OCI-LY1 (cell line): ENCODE data around the gene PRSS3.

ENCODE experiments used
- EZH2 ChIP-seq: fragments of 200-600 bp; sonication (generic), shearing (Covaris generic); IDR thresholded peaks from 2 replicates; pipeline ENCODE4 v1.8.0; 2017; ENCODE audit warnings: borderline replicate concordance, mixed run types, mild to moderate bottlenecking, antibody characterized with exemption, low read length, moderate library complexity, mixed read lengths
- TF ChIP-seq, protein P1 (sequence below): fragments of 200-600 bp; sonication (generic), shearing (Covaris generic); IDR thresholded peaks from 2 replicates; pipeline ENCODE4 v1.5.1; 2017; ENCODE audit warnings: mild to moderate bottlenecking, antibody characterized with exemption, low read length, moderate library complexity, mixed read lengths

- TF ChIP-seq, protein P1, sequence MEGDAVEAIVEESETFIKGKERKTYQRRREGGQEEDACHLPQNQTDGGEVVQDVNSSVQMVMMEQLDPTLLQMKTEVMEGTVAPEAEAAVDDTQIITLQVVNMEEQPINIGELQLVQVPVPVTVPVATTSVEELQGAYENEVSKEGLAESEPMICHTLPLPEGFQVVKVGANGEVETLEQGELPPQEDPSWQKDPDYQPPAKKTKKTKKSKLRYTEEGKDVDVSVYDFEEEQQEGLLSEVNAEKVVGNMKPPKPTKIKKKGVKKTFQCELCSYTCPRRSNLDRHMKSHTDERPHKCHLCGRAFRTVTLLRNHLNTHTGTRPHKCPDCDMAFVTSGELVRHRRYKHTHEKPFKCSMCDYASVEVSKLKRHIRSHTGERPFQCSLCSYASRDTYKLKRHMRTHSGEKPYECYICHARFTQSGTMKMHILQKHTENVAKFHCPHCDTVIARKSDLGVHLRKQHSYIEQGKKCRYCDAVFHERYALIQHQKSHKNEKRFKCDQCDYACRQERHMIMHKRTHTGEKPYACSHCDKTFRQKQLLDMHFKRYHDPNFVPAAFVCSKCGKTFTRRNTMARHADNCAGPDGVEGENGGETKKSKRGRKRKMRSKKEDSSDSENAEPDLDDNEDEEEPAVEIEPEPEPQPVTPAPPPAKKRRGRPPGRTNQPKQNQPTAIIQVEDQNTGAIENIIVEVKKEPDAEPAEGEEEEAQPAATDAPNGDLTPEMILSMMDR, result no peak
- no peak for TF ChIP-seq EZH2
Measured at GRCh38 chr9:33800886-33801285, 5.5 kb downstream of the PRSS3 start.
